HG02571 (cell line): ENCODE measurements around the gene NMS.

Experiments
- ATAC-seq: cut with Tn5 transposase; IDR thresholded peaks from one replicate; pipeline ENCODE4 v1.9.1; 2021; ENCODE audit warnings: mild to moderate bottlenecking, moderate library complexity; ENCODE audit not compliant: unreplicated experiment

The NMS gene

DNA sequence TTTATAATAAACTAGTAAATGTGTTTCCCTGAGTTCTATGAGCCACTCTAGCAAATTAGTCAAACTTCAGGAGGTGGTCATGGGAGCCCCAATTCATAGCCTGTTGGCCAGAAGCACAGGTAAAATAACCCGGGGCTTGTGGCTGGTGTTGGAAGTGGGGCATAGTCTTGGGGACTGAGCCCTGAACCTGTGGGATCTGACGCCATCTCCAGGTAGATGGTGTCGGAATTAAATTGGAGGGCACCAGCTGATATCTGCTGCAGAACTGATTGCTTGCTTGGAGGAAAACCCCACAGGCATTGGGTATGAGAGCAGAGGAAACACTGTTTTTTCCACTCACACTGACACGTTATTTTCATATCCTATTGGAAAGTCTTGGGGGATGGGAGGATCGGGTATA is 14.1 kb downstream of the NMS start:
- ATAC-seq: no peak

GRCh38 chr2:100485396-100485795 is 15.1 kb downstream of the NMS start:
- ATAC-seq: no peak

DNA sequence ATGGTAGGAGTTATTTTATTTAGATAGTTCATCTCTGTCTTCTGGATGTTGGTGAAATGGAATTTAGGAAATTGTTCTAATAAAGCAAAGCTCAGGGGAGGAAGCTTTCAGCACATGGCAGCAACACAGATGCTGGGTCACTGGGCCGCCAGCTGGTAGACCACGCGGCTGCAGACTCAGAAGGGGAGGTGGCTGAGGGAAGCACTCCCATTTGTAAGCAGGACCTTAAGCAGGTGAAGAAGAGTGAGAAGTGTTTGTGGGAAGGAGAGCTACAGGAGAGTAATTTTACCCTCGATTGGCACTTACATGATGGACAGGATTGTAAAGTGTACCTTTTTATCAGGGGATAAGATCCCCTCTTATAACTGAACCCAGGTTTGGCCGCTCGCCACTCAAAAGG is 24.4 kb downstream of the NMS start:
- ATAC-seq: no peak

- ATAC-seq: no peak
Measured at GRCh38 chr2:100502782-100503181, 32.5 kb downstream of the NMS start.

DNA sequence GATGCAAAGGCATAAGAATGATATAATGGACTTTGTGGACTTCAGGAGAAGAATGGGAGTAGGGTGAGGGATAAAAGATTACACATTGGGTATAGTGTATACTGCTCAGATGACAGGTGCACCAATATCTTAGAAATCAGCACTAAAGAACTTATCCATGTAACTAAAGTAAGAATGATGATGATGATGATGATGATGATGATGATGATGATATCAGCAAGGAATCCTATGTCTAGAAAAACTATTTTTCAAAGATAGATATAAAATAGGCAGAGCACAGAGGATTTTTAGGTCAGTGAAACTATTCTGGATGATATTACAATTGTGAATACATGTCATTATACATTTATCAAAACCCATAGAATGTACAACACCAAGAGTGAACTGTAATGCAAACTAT is 34.3 kb downstream of the NMS start:
- no peak for ATAC-seq

DNA sequence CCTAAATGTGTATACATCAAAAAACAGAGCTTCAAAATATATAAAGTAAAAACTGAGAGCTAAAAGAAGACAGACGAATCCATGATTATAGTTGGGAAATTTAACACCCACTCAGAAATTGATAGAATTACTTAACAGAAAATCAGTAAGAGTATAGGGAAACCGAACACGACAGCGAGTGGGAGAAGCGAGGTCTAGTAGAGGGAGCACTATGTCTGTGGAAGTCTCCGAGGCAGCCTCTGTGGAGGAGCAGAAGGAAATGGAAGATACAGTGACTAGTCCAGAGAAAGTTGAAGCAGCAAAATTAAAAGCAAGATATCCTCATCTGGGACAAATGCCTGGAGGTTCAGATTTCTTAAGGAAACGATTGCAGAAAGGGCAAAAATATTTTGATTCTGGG is 38.8 kb downstream of the NMS start:
- no peak for ATAC-seq

DNA sequence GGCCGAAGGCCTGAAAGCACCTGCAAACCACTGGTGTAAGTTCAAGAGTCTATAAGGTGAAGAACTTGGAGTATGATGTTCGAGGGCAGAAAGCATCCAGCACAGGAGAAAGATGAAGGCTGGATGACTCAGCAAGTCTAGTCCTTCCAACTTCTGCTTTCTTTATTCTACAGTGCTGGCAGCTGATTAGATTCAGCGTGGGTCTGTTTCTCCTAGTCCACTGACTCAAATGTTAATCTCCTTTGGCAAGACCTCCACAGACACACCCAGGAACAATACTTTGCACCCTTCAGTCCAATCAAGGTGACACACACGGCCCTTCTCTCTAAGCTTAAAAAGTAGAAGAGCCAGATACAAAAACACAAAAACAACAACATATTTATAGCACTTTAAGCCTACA is 43.4 kb downstream of the NMS start:
- ATAC-seq: no peak

GRCh38 chr2:100517556-100517955 is 47.3 kb downstream of the NMS start:
- ATAC-seq: no peak

GRCh38 chr2:100518801-100519200 is 48.5 kb downstream of the NMS start:
- no peak for ATAC-seq

DNA sequence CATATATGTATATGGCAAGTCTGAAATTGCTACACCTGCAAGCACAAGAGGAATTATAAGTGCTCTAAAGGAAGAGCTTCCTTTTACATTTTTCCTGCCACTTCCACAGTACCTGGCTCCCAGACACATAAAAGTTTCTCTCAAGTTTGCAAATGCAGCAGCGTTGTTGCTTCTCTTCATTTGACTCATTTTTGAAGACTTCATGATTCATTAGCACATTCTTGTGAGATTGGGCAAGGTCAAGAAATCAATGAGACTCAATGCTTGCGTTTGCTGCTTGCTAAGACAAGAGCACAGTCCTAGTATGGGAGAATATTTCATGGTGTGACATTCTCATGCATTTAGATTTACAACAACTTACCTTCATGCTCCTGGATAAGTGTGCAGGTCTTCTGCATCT is 49.9 kb downstream of the NMS start:
- no peak for ATAC-seq

GRCh38 chr2:100522430-100522829 is 52.1 kb downstream of the NMS start:
- ATAC-seq: no peak

DNA sequence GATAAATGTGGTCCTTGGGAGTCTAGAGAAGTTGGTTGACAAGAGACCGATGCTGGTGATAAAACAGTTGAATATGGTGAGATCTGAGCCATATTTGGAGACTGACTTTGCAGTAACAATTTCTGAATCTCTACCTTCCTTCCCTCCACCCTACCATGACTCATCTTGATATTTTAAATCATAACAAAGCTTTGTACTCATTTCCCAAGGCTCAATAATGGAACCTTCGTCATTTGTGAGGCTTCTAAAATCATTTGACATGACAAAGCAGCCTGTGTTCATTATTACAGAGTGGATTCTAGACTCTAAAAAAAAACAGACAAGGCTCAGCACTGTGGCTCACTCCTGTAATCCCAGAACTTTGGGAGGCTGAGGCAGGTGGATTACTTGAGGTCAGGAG is 54.0 kb downstream of the NMS start:
- no peak for ATAC-seq

GRCh38 chr2:100526868-100527267 is 56.6 kb downstream of the NMS start:
- no peak for ATAC-seq

- ATAC-seq: no peak
Measured at GRCh38 chr2:100527440-100528015, 57.2 kb downstream of the NMS start.

DNA sequence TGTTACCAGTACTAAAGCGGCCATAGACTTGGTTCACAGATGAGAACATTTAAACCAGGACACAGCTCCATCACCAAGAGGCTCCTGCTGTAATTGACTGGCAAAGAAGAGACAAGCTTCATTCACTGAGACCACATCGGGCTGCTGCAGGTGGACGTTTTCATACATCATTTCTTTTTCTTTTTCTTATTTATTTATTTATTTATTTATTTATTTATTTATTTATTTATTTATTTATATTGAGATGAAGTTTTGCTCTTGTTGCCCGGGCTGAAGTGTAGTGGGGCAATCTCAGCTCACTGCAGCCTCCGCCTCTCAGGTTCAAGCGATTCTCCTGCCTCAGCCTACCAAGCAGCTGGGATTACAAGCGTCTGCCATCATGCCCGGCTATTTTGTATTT is 58.9 kb downstream of the NMS start:
- ATAC-seq: no peak

DNA sequence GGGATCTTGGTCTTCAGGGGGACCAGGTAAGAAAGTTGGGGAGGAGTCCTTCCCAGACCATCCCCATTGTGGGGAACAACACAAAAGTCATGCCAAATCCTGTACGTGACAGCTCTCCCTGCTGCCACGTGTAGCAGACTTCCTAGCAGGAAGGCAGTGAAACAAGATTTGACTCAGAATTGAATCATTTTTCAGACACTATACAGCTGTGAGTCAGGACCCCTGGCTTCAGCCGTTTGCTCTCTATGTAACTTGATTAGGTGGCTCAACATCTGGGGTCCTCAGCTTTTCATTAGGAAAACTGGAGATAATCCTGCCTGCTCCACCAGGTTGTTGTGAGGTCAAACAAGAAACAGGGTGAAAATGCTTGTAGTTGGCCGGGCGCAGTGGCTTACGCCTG is 59.6 kb downstream of the NMS start:
- no peak for ATAC-seq
